GM21367 (cell line): ENCODE measurements around the gene TMED6.

Experiments used
- ATAC-seq: cut with Tn5 transposase; IDR thresholded peaks from one replicate; pipeline ENCODE4 v1.9.1; 2021; ENCODE audit not compliant: unreplicated experiment

TMED6 gene

GRCh38 chr16:69324585-69325253 is 26.9 kb downstream of the TMED6 start:
- ATAC-seq, result no peak

- no peak for ATAC-seq
Observed at GRCh38 chr16:69324013-69324531, 27.5 kb downstream of the TMED6 start.

- ATAC-seq, result no peak
Observed at GRCh38 chr16:69323415-69323814, 28.2 kb downstream of the TMED6 start.

DNA sequence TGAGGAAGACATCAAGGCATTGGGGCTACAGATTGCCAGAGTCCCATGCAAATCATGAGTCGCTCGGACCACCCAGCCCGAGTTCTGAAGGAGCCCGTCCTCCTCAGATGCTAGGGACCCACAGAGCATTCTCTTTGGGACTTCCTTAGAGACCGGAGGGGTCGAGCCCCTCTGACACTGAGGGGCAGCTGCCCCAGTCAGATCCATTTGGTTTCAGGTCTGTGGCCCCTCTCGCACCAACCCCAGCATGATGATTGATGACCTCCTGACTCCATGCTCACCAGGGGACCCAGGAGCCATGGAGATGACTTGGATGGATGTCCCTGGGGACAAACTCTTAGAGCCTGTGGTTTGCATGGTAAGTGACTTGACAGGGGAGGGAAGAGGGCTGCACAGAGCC is 29.2 kb downstream of the TMED6 start:
- ATAC-seq, result no peak

DNA sequence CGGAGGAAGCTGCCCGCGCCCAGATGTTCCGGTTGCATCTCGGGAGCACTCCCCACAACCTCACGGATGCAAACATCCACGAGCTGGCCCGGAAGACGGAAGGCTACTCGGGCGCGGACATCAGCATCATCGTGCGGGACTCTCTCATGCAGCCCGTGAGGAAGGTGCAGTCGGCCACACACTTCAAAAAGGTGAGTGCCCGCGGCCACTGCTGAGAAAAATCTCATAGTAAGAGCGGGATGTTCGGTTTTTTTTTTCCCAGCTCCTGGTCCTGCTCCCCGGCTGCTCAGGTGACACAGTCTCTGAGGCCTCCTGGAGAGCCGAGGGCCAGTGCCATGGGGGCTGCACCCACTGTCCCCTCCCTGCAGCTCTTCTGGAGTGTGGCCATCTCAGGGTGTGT is 30.5 kb downstream of the TMED6 start:
- ATAC-seq, result no peak

DNA sequence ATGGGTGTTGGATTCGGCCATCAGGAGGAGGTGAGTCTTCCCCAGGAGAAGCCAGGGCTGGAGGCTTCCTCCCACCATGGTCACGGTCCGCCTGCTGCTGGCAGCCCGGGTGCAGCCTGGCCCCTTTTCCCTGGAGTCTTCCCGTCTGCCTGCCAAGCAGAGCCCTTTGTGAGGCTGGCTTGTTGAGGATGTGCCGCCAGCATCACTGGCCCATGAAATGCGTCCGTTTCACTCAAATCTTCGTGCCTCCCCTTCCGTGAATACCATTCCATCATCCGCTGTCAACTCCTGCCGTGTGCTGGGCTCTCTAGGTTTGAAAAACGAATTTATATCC is 30.9 kb downstream of the TMED6 start:
- ATAC-seq, result no peak

GRCh38 chr16:69319826-69320739 is 31.5 kb downstream of the TMED6 start:
- ATAC-seq, result no peak

GRCh38 chr16:69319381-69319780 is 32.2 kb downstream of the TMED6 start:
- ATAC-seq, result no peak

- no peak for ATAC-seq
Observed at GRCh38 chr16:69318911-69319289, 32.7 kb downstream of the TMED6 start.

GRCh38 chr16:69318177-69318910 is 33.2 kb downstream of the TMED6 start:
- no peak for ATAC-seq

DNA sequence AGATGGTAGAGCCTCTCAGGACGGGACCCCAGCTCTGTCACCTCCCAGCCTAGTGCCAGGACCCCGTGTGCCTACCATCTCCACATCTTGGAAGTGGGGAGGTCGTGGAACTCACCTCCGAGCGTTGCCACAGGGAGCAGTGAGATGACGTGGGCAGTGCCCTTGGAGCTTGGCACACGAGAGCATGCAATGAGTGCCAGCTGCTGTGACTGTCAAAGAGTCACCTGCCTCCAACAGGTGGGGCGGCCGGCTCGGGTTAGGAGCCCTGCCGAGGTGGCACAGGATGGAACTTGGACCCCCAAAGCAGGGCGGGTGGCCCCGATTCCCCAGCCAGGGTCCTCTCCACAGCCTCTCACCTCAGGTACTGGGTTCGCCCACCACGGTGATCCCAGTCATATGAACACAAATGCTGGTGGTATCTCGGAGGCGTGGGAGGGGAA is 35.0 kb downstream of the TMED6 start:
- no peak for ATAC-seq

- ATAC-seq, result no peak
Observed at GRCh38 chr16:69315486-69316311, 35.9 kb downstream of the TMED6 start.

DNA sequence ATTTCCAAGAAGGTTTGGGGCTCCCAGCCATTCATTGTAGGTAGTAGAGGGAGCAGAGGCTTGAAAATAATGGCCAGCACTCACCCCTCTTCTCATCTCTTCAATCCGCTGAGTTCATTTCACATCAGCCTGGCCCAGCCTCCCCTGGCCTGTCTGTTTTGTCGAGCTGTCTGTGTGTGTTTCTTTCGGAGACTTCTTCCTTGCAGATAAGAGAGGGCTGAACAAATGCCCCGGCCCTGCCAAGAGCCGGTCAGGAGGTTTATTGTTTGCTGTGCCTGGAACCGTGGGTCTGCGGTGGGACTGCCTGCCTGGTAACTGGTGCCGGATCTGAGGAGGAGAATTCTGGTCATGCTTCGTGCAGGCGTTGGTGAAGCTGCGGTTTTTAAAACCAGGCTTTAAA is 37.1 kb downstream of the TMED6 start:
- ATAC-seq, result no peak

GRCh38 chr16:69313469-69313868 is 38.1 kb downstream of the TMED6 start:
- ATAC-seq, result no peak

DNA sequence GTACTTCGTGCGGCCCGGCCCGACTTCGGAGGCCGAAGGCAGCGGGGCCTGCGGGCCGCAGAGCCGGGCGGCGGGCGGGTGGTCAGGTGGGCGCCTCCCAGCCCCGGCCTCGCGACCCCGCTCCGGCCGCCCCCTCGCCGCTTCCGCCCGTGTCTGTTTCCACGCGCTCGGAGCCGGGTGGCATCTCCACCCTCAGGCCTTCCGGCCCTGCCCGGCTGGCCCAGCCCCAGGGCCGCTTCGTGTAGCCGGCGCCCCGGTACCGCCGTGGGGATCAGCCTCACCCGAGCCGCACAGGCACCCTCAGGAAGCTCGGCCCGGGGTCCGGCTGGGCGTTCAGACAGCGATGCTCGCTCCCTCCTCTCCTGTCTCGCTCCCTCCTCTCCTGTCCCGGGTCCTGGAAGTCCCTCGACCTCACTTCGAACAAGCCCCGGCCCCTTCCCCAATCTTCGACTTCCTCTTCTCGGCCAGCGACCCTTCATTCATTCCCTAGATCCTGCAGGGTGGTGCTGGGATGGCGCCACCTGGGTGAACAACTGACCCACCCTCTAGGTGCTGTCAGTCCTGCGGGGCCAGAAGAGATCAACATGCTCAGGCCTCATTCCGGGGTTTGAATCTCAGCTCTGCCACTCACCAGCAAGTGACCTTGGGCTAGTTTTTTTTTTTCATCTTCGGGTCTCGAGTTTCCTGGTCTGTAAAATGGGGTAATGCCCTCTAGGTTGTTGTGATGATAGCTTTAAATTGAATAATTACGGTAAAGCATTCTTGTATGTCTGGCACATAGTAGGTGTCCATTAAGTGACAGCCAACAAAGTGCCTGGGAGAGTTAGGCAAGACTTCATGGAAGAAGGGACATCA is 39.8 kb downstream of the TMED6 start:
- ATAC-seq, result peak; percentile 51

DNA sequence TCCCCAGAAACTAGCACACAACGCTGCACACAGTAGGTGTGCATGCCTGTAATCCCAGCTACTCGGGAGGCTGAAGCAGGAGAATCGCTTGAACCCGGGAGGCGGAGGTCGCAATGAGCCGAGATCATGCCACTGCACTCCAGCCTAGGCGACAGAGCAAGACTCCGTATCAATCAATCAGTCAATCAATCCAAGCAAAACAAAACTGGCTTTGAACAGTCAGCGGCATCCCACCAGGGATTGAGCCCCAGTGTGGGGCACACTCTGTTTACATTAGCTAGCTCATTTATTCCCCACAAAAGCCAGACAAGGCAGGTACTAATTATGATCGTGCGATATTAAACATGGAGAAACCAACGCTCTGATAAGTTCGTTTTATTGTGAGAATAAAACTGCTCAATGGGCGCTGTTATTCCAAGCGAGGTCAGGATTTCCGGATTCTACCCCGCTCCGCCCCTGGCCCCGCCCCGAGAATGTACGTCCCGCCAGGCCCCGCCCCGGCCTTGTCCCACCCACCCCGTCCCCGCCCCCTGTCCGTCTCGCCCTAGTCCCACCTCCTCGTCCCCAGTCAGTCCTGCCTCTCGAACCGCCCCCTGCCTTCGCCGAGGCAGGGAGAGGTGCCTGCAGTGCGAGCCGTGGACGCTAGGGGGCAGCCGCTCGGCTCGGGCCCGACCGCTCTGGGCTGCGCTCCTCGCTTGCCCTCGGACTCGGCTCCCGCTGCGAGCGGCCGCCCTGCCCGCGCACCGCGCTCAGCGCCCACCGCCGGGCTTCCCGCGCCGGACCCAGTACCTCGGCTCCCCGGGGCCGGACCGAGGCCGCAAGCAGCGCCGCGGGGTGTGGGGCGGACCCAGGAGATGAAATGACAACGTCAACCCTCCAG is 40.7 kb downstream of the TMED6 start, which contains the start of gene VPS4A:
TSS of gene VPS4A (plus strand) at position 698 of the 880 bp plus-strand sequence. CDS start at position 860, 162 bp downstream.
- peak; percentile 83 for ATAC-seq

DNA sequence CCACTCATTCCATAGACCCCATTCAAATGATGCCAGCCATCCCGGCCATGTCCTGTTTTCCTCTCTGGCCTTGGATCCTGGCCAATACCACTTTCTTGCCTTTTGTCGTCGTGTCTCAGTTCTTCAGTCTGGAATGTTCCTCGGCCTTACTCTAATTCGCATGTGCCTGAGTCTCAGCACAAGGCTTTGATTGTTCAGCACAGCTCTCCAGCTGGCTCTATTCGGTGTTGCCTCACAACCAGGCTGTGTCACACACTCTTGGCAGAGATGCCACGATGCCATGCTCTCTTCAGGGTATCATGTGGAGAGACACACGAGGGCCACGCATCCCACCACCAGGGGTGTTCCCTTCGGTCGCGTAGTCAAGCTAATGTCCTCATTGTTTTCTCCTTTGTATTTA is 42.3 kb downstream of the TMED6 start:
- no peak for ATAC-seq

GRCh38 chr16:69307856-69308255 is 43.7 kb downstream of the TMED6 start:
- ATAC-seq, result no peak

- no peak for ATAC-seq
Observed at GRCh38 chr16:69307091-69307490, 44.5 kb downstream of the TMED6 start.
